HL-60 (cell line): ENCODE data around the gene DNAAF9.

Experiments
- DNase-seq, 2 experiments: peaks; one replicate each; pipeline ENCODE4 v3.0.0-alpha.2; 2010 to 2020; ENCODE audit warnings: low read depth in 1 of 2, low spot score in 1 of 2
- H3K27ac ChIP-seq: fragments of 250-450 bp; sonication (Bioruptor Pico); replicated peaks from 2 replicates; pipeline ENCODE4 v1.5.1; 2020; ENCODE audit warnings: mild to moderate bottlenecking, moderate library complexity
- H3K27me3 ChIP-seq: fragments of 250-450 bp; sonication (Bioruptor Pico); 2 replicates; pipeline ENCODE4 v1.5.1; 2021; ENCODE audit warnings: mild to moderate bottlenecking, moderate library complexity; ENCODE audit not compliant: insufficient read depth, poor library complexity, severe bottlenecking
- H3K4me3 ChIP-seq: replicated peaks from 2 replicates; pipeline ENCODE4 v1.5.1; 2011; ENCODE audit warnings: mild to moderate bottlenecking, control low read depth, low read length; ENCODE audit not compliant: insufficient read depth
- CTCF ChIP-seq: IDR thresholded peaks from one replicate; pipeline ENCODE4 v1.5.1; 2011; ENCODE audit warnings: low read length, control low read depth, inconsistent platforms; ENCODE audit not compliant: insufficient read depth
- GABPA ChIP-seq: IDR thresholded peaks from 2 replicates; pipeline ENCODE4 v1.6.1; 2012; ENCODE audit warnings: low read depth
- POLR2AphosphoS5 ChIP-seq: IDR thresholded peaks from 2 replicates; pipeline ENCODE4 v1.6.1; 2012; ENCODE audit warnings: low read depth
- REST ChIP-seq: IDR thresholded peaks from 2 replicates; pipeline ENCODE4 v1.6.1; 2012; ENCODE audit warnings: low read depth; ENCODE audit not compliant: insufficient replicate concordance
- SPI1 ChIP-seq: IDR thresholded peaks from 2 replicates; pipeline ENCODE4 v1.6.1; 2012; ENCODE audit warnings: low read depth, mild to moderate bottlenecking, borderline replicate concordance

Gene DNAAF9

GRCh38 chr20:3452136-3452535 is 44.7 kb upstream of the DNAAF9 start:
- DNase-seq, result no peak
- Histone ChIP-seq H3K27ac (no peak overlapping the region), H3K4me3 (no peak overlapping the region), H3K27me3 (no peaks in the 10 kb centered on the region)
- TF ChIP-seq POLR2AphosphoS5 (no peak), SPI1 (no peak), CTCF (no peak)

GRCh38 chr20:3449319-3449718 is 41.9 kb upstream of the DNAAF9 start:
- Histone ChIP-seq H3K4me3 (no peak overlapping the region), H3K27ac (no peak overlapping the region), H3K27me3 (no peaks in the 10 kb centered on the region)
- no peak for DNase-seq
- TF ChIP-seq REST (no peak), POLR2AphosphoS5 (no peak), GABPA (no peak), SPI1 (no peak), CTCF (no peak)

GRCh38 chr20:3447321-3447720 is 39.9 kb upstream of the DNAAF9 start:
- H3K4me3 ChIP-seq, result no peak overlapping the region
- TF ChIP-seq GABPA, result no peak
- no peak for TF ChIP-seq SPI1
- no peak for TF ChIP-seq REST
- no peak for TF ChIP-seq CTCF
- no peak for TF ChIP-seq POLR2AphosphoS5
- no peaks in the 10 kb centered on the region for H3K27me3 ChIP-seq
- peak overlapping the region; percentile 29; the same call in 1 of the 2 replicates for H3K27ac ChIP-seq
- DNase-seq, result peak in 1 of 2 experiments; percentile 75

GRCh38 chr20:3446779-3447178 is 39.3 kb upstream of the DNAAF9 start:
- no peaks in the 10 kb centered on the region for H3K27me3 ChIP-seq
- H3K27ac ChIP-seq, result no peak overlapping the region
- TF ChIP-seq POLR2AphosphoS5 (no peak), CTCF (no peak), SPI1 (no peak), REST (no peak), GABPA (no peak)
- no peak for DNase-seq
- H3K4me3 ChIP-seq, result no peak overlapping the region
